ENCODE data around the gene SLC37A3. TPM values are rescaled to one million over a fixed set of nuclear protein-coding genes. Genes with fewer than 3 reads are reported as not detected.

Gene SLC37A3
- total RNA-seq, 1 experiment from 2014 or later, result 52.7 TPM

DNA sequence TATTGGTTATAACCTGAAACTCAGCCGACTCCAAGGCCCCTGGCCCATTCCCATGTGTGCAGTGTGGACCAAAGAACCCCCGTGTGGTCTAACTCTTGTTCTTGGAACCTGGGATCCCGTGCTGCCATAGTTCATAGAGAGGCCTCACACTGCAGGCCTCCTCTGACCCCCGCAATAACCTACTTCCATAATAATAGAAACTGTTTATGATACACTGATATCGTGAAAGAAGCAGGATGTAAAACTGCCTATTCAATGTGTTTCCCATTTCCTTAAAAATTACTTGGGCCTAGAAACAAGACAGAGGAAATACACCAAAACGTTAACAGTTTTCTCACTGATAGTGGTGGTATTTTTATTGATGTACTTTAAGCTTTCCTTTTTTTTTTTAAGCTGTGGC lies 112.4 kb downstream of the SLC37A3 start:
- Histone ChIP-seq H2BK5ac (ENCODE audit: insufficient read length, low read length) (no peak overlapping the region), H3K14ac (ENCODE audit: insufficient read depth, low read length) (no peak overlapping the region), H4K91ac (ENCODE audit: insufficient read length, low read depth, low read length) (no peak overlapping the region), H2BK120ac (ENCODE audit: low read depth, low read length, poor library complexity, severe bottlenecking) (no peak overlapping the region), H3K56ac (ENCODE audit: insufficient read length, low read depth, low read length) (no peak overlapping the region), H4K20me1 (ENCODE audit: control insufficient read depth, insufficient read depth, insufficient read length) (no peaks in the 10 kb centered on the region), H3K79me2 (ENCODE audit: insufficient read depth, low read length) (no peaks in the 10 kb centered on the region), H2BK12ac (ENCODE audit: insufficient read length, low read depth, low read length) (no peak overlapping the region), H3K23me2 (ENCODE audit: insufficient read length, low read depth, low read length, poor library complexity, severe bottlenecking) (no peaks in the 10 kb centered on the region), H3K18ac (ENCODE audit: insufficient read length, low read depth, low read length) (no peak overlapping the region), H2BK15ac (ENCODE audit: low read depth, low read length) (no peak overlapping the region), H3K9ac (ENCODE audit: extremely low read depth, insufficient read length, low read length) (no peak overlapping the region), H3K79me1 (ENCODE audit: insufficient read depth, low read depth, low read length, poor library complexity, severe bottlenecking) (no peaks in the 10 kb centered on the region), H4K8ac (replicated peaks; ENCODE audit: insufficient read length, low read depth, low read length) (no peak overlapping the region), H3K4ac (ENCODE audit: low read depth, low read length) (no peak overlapping the region), H3K27me3 (ENCODE audit: insufficient read depth, low read length) (no peaks in the 10 kb centered on the region), H3K27ac (ENCODE audit: insufficient read length, low read depth, low read length) (no peak overlapping the region), H2AK5ac (ENCODE audit: insufficient read length, low read length) (no peak overlapping the region), H2BK20ac (ENCODE audit: low read depth, low read length, poor library complexity, severe bottlenecking) (no peak overlapping the region), H4K5ac (ENCODE audit: insufficient read length, low read depth, low read length) (no peak overlapping the region), H3T11ph (ENCODE audit: low read length) (no peak overlapping the region), H3K23ac (ENCODE audit: insufficient read length, low read depth, low read length) (no peak overlapping the region), H3K4me1 (ENCODE audit: insufficient read depth, low read length) (no peaks in the 10 kb centered on the region), H3K4me2 (ENCODE audit: insufficient read depth, insufficient read length, low read length) (no peak overlapping the region), H3K9me3 (ENCODE audit: control insufficient read depth, low read depth, low read length) (no peaks in the 10 kb centered on the region), H2AFZ (ENCODE audit: low read length) (no peak overlapping the region)
- H3K9me3 Mint-ChIP-seq, result no peaks in the 10 kb centered on the region
- peaks cover 2% of the 10 kb centered on the region for H3K27me3 Mint-ChIP-seq (ENCODE audit: low read depth)
- WGBS (ENCODE audit: extremely low coverage, insufficient read length, low lambda C conversion rate), result no CpG with 5 or more reads among the region's 6 CpGs
- TF ChIP-seq, protein P1, sequence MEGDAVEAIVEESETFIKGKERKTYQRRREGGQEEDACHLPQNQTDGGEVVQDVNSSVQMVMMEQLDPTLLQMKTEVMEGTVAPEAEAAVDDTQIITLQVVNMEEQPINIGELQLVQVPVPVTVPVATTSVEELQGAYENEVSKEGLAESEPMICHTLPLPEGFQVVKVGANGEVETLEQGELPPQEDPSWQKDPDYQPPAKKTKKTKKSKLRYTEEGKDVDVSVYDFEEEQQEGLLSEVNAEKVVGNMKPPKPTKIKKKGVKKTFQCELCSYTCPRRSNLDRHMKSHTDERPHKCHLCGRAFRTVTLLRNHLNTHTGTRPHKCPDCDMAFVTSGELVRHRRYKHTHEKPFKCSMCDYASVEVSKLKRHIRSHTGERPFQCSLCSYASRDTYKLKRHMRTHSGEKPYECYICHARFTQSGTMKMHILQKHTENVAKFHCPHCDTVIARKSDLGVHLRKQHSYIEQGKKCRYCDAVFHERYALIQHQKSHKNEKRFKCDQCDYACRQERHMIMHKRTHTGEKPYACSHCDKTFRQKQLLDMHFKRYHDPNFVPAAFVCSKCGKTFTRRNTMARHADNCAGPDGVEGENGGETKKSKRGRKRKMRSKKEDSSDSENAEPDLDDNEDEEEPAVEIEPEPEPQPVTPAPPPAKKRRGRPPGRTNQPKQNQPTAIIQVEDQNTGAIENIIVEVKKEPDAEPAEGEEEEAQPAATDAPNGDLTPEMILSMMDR (conservative IDR thresholded peaks at IDR 0.05), result no peak
- H3K4me1 Mint-ChIP-seq, result peaks cover 7 to 8% of the 10 kb centered on the region in 2 experiments
- no peaks in the 10 kb centered on the region for H3K36me3 Mint-ChIP-seq (ENCODE audit: insufficient read depth in 1 of 3, low read depth in 3 of 3)
- DNase-seq, result no peak
- peak overlapping the region in 1 of 3 experiments; percentile 79; a peak in 1 of 7 replicates for H3K27ac Mint-ChIP-seq
- no peak overlapping the region for H3K4me3 Mint-ChIP-seq

Data from H9 (cell line).